ENCODE data around the gene DDAH1.

Gene DDAH1

DNA sequence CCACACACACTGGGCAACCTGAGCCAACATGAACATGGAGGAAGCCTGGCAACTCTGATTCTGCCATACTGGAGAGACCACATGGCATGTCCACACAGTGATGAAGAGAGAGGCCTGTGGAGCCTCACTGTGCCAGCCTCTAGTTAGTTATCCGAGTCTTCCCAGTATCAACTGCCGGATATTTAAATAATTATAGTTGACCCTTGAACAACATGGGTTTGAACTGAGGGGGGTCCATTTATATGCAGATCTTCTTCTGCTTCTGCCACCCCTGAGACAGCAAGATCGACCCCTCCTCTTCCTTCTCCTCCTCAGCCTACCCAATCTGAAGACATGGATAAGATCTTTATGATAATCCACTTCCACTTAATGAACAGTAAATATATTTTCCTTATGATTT is 27.8 kb downstream of the DDAH1 start:
- no peak for DNase-seq

DNA sequence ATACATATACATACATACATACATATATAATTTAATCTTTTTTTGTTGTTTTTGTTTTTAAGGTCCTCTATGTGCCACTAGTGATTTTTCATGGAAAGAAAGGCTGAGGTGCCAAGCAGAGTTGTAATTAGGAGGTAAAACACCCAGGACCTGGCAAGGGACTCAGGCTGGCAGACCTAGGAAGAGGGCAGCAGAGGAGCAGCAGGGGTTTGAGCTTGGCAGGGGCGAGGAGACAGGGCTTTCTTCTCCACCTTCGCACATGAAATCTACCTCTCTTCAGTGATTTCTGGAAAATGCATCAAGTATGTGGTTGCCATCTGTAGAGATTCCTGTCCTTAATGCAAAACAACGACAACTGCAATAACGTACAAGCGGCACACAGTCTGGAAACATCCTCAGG is 31.9 kb downstream of the DDAH1 start:
- no peak for DNase-seq

DNA sequence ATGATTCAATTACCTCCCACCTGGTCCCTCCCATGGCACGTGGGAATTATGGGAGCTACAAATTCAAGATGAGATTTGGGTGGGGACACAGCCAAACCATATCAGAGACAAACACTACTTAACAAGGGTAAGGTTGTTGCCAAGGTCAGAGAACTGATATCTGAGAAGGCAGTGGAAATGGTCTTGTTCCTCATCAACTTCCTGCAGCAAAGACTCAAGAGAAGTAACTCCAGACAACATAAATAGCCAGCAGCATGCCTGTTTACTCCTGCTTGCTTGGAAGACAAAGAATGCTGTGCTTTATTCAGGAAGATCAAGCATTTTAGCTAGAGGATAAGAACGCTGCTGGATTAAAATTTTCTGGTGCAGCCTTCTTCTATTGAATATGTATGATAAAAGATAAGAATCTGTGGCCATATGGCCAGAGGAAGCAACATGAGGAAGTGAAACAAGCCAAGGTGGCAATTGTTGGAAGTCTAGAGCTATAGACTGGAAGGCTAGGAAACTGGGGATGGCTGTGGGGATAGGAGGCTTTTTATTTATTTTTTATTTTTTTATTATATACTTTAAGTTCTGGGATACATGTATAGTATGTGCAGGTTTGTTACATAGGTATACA is 36.4 kb downstream of the DDAH1 start:
- DNase-seq, result no peak

DNA sequence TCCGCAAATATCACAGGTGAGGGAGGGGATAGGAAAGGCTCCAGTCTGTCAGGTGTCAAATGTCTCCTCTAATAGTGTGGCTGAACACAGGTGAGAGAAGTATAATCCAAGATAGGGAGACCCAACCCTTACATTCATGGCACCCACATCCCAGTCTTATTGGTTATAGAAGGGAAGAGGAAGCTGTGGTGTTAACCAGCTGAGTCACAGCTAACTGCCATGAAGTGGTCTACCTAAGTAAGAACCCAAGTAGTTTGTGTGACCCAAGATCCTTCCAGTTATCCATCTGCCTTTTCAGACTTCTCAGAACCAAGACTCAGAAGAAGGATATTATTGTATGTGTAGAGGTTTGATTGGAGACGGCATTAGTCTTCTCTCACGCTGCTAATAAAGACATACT is 37.1 kb downstream of the DDAH1 start:
- no peak for DNase-seq

DNA sequence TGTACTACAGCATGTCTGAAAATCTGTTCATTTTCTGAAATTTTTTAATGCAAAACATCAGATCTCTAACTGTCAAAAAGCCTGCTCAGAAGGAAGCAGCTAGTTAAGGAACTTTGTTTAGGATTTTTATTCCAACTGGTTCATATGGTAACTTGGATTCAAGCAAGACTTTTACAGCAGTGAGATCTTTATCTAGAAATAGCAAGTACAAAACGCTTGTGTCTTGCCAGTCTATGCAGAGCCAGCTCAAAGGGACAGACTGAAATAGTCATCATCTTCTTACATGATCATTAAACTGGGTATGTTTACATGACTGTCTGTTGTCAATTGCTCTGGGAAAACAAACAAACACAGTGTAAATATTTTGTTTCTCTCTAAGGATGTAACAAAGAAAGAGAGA is 37.6 kb downstream of the DDAH1 start:
- no peak for DNase-seq

DNA sequence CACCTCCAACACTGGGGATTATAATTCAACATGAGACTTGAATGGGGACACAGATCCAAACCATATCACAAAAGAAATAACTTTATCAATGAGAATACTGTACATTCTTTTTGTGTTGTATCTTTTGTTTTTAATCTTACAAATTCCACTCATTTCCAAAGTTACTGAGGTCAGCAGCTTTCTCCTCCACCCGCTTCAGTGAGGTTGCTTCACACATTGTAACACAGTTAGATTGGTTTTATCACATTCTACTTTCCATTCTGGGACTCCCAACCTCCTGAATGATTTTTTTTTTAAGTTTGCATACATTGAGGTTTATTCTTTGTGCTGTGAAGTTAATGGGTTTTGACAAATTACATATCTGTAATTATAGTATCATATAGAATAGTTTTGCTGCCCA is 43.8 kb downstream of the DDAH1 start:
- DNase-seq, result no peak

DNA sequence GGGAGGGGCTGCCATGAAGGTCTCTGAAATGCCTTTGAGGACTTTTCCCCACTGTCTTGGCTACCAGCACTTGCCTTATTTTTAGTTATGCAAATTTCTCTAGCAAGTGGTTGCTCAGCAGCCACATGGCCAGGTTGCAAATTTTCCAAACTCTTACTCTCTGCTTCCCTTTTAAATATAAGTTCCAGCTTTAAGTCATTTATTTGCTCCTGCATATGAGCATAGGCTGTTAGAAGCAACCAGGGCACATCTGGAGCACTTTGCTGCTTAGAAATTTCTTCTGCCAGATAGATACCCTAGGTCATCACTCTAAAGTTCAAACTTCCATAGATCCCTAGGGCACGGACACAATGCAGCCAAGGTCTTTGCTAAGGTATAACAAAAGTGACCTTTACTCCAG is 44.8 kb downstream of the DDAH1 start:
- DNase-seq, result no peak

DNA sequence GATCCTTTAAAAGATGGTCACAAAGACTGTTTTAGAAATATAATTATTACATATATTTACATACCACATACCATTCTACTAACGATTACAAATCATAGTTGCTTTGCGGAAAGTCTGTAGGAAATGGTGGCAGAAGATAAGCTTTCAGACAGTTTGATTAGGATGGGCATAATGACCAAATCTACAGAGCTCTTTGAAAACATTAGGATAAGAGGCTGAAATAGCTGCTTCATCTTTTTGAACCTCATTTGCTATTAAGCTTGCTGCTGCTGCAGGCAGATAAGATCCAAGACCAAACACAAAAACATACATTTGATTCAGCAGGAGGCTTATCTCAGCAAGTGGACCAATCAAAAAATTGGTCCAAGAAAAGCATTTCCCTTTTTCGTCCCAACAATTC is 47.1 kb downstream of the DDAH1 start:
- no peak for DNase-seq

DNA sequence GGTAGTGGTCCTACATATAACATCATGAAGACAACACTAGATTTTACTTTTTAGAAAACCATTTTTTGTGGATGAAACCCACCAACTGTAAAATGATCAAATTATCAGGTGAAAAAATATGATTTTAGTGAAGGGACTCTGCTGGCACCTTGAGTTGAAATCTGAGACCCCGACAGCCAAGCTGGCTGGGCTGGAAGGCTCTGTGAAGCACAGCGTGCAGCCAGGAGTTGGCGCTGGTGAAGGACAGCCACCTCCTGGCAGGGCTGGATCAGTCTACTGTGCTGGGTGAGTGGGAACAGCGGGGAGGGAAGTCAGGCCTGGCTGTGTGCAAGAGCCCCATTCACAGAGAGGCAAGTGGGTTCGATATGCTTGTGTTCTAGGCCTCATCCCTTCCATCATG is 47.9 kb downstream of the DDAH1 start:
- no peak for DNase-seq

DNA sequence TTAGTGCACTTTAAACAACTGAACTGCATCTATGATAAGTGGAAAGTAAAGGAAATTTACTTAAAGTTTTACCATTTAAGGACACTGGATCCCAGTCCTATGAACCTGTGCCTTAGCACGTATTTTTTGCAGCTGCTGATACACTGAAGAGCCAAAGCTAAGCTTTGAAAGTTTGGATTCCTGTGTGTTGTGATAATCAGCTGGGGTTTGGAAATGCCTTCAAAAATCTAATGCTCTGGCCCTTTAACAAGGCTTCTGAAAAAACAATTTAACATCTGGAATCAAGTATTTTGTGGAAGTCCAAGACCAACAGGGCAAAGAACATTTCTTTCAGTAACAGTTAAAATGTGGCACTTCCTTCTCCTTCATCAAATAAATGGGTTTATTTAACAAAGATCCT is 51.8 kb downstream of the DDAH1 start:
- DNase-seq, result no peak

DNA sequence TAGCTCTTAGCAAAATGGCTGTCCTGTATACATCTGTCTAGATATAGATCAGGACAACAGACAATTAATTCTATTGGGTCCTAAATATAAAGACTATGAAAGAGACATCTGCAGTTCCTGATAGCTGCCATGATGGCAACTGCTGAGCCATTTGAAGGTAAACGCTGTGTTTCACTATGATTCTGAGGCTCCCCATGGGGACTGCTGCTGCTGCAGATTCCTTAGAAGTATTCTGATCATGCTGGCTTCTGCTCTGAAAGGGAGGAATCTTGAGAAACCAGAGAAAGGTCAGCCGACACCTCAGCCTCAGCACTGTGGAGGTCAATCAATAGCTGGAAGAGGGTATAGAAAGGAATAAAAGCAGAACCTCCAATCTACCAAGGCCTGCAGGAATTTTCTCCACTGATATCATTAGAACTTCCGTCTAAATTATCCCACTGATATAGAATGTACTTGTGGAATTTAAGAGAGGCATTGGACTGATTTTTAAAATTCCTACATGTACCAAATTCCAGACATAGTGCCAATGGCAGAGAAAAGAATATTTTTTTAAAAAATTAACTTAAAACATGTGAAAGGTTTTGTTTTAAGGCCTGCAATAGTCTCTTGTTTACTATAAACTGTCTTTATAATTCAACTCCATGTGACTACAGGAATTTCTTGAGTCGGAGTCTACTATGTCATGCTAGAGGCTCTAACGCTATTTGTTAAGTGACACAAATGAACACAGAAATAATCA is 53.2 kb downstream of the DDAH1 start:
- no peak for DNase-seq

DNA sequence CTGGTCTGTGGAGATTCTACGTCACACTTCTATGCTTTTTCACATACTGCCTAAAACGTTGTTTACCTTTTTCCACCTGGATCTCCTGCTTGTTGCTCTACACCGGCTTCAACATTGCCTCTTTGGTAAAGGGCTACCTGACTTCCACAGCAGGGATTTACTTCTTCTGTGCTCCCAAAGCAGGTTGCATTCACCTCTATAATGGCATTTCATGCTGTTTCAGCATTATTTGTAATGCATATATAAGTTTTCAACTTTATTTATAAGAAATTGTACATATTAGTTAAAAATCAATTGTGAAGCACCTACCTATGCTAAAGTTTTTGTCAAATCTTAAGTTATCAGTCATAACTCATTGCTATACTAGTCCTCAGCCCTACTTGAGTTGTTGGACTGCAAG is 55.4 kb downstream of the DDAH1 start:
- no peak for DNase-seq

DNA sequence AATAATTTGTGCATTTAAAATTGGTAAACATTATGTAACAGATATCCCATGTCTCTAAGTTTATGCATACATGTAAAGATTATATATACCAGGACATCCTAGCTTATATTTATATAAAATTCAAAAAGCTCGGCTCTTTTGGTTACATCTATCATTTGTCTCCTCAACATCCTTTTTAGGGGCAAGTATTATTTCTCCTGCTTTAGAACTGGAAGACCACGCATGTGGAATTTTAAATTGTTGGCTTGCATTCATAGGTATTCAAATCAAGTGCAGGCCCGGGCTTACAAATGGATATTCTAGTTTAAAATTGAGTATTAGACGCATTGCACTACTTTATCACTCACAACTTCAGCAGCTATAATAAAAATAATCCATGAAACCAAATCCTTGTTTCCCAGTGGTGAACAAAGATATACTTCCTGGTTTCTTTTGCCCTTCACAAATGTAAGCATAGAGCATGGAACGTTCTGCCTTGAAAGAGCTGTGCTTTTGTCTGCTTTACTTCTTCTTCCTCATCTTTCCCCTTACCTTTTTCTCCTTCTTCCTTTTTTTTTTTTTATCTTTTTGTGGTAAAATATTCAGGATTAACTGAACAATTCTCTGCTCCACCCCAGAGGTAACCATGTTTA is 57.1 kb downstream of the DDAH1 start:
- DNase-seq, result no peak

DNA sequence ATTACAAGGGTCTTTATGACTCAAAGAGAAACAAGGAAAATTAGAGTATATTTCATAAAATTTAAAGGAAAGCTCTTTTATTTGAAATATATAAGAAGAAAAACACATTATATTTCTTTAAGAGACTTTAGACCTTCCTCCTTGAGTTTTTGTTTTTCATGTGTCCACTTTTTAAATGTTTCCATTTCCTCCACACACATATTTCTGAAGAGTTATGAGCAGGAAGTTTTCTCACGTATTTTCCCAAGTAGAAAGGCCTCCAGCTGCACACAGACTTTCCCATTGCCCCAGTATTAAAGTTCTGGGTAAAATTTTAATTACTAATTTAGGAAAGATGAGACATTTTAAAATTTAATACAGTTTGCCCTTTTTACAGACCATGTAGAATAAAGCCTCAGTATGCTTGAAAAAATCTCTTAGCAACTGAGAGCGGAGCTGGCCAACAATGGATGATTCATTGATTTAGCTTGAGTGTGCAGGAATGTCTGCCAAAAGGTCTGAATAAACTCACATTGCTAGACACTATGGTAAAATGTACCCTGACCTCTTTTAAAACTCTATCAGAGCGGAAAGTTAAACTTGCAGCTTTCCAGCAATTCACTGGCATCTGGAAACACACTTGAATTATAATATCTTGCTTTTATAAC is 57.9 kb downstream of the DDAH1 start:
- DNase-seq, result no peak

DNA sequence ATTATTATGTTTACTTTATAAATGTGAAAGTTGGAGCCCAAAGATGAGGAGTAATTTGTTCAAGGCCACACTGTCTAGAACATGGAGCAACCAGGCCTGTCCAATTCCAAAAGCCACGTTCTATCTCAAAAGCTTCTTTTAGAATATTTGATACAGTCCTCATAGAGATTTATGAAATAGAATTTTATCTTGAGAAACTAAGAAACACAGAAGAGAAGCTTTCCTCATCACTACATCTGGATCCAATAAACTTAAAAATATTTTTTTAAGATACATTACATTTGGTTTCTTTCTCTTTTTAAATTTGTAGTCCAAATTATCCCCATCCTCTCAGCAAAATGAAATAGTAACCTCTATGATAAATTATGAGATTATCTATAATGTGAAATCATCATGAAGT is 58.9 kb downstream of the DDAH1 start:
- no peak for DNase-seq

DNA sequence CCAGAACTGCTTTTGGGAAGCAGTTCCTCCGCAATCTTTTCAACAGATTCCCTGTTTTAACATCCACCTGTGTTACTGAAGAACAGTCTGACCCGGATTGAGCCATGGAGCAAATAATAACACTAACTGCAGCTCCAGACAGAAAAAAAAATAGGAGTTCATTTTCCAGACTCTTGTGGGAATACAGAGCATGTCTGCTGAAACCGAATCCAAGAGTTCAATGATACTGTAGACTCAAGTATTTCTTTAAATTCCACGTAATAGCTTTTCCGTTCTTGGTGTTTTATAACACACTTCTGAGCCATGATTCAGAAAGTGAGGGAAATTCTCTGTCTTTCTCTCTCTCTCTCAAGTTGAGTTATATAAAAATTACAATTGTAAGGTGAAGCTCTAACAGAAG is 60.6 kb downstream of the DDAH1 start:
- no peak for DNase-seq

DNA sequence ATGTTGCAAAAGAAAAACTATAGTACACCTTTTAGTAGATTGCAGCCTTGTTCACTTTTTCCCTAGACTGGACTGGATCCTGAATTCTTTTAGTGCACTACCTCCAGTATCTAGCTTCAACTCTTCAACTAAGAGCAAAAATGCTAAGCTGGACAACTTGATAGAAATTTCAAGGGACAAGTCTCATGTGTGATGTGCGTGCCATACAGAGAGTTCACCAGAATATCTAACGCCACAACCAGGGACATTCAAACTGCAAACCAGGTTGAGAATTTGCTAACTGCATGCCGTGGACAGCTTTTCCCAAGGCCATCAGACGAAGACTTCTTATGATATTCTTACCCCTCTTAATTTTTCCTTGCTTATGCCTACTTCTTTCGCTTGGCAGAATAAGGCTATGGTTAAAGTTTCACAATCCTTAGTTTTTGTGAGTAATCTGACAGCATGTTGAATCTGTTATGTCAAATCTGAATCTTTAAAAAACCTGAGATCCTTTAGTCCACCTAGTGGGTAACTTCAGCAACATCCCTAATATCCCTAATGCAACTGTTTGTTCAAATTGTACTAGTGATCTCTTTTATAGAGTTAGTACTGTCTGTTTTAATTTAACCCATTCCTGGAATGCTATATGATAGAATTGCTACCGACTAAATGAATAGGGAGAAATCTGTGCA is 66.4 kb downstream of the DDAH1 start:
- no peak for DNase-seq

DNA sequence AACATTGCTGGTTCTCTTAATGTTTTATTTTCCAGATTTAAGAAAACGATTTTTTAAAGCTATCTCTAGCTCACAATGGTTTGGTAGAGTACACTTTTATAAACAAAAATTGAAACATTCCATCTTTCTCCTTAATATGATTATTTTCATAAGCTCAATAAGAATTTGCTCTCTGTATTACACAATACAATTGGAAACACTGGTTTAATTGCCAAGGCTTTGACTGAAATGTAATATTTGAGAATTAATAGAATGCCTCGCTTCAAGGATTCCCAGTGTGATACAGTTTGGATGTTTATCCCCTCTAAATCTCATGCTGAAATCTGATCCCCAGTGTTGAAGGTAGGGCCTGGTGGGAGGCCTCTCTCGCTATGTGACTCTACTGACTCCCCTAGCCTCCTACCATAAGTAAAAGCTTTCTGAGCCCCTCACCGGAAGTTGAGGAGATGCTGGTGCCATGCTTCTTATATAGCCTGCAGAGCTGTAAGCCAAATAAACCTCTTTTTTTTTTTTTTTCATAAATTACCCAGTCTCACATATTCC is 67.4 kb downstream of the DDAH1 start:
- no peak for DNase-seq

DNA sequence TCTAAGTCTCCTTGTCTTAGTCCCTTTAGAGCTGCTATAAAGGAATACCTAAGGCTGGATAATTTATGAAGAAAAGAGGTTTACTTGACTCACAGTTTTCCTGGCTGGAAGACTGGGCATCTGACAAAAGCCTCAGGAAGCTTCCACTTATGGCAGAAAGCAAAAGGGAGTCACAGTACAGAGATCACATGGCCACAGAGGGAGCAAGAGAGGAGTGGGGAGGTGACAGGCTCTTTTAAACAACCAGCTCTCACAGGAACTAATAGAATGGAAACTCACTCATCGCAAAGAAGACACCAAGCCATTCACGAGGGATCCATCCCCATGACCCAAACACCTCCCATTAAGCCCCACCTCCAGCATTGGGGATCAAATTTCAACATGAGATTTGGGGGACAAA is 68.8 kb downstream of the DDAH1 start:
- DNase-seq, result no peak

DNA sequence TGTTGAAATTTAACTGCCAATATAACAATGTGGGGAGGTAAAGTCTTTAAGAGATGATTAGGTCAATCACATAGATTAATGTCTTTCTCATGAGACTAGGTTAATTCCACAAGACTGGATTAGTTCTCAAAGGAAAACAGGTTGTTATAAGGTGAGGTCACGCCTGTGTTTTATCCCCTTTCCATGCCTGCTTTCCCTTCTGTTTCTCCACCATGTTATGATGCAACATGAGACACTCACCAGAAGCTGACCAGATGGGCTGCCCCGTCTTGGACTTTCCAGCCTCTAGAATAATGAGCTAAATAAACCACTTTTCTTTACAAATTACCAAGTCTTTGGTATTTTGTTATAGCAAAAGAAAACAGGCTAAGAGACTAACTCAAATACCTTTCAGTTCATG is 70.8 kb downstream of the DDAH1 start:
- DNase-seq, result no peak

DNA sequence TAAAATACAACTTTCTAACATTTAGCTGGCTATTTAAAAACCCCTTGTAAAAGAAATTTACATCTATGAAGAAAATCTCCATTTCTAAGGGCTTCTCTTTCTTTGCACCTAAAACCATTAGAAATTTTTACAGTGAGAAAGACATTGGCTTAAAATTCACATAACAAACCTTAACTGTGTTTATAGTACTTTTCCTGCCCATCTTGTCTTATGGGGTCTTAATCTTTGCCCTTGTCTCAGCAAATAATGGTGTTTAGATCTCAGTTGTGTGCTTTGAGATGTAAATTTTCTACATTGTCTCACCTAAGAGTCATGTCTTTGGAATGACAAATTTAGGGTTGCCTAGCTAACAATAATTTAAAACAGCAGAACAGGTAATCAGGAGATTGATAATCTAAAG is 71.5 kb downstream of the DDAH1 start:
- DNase-seq, result no peak

DNA sequence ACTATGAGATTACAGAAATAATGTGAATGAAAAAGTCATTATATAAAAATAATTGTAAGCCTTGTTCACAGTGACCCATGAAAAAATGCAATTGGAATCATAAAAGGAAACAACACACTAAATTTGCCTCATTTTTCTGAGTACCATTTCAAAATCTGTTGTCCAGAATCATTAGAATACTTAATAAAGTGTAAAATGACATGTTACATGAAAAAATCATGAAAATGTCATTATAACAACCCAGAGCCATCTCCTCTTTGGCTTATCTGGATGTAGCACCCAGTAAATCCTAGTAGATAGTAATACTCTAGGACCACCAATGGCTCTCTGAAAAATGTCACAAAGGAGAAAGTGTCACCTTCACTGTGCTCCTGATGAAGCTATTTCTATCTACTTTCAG is 76.5 kb downstream of the DDAH1 start:
- DNase-seq, result no peak

DNA sequence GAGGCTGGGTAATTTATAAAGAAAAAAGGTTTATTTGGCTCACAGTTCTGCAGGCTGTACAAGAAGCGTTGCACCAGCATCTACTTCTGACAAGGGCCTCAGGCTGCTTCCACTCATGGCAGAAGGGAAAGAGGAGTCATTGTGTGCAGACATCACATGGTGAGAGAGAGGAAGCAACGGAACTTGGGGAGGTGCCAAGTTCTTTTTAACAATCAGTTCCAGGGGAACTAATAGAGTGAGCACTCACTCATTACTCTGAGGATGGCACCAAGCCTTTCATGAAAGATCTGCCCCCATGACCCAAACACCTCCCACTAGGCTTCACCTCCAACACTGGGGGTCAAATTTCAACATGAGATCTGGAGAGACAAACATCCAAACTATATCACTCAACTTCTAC is 77.2 kb downstream of the DDAH1 start:
- no peak for DNase-seq

Measured in DMS79 treated with DMSO at 0.1 percent for 48 hours (cell line).